Measurements from ENCODE around the gene PTGFRN. TPM values are rescaled to one million over a fixed set of nuclear protein-coding genes. Genes with fewer than 3 reads are reported as not detected.

Gene PTGFRN
- total RNA-seq, 1 donor from 2014 or later, result 31.2 TPM

DNA sequence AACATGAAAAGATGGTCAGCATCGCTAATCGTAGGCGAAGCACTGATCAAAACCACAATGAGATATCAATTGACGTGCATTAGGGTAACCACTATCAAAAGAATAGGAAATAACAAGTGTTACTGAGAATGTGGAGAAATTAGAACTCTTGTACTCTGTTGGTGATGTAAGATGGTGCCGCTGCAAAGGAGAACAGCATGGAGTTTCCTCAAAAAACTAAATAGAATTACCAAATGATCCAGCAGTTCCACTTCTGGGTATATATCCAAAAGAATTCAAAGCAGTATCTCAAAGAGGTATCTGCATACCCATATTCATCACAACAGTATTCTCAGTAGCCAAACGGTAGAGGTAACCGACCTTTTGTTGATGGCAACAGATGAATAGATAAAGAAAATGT is 83.6 kb downstream of the PTGFRN start:
- Histone ChIP-seq H3K27me3 (no peaks in the 10 kb centered on the region), H3K36me3 (no peaks in the 10 kb centered on the region), H3K9me3 (no peaks in the 10 kb centered on the region), H3K4me3 (no peak overlapping the region), H3K4me1 (no peaks in the 10 kb centered on the region), H3K27ac (no peak overlapping the region)
- TF ChIP-seq, protein P1, sequence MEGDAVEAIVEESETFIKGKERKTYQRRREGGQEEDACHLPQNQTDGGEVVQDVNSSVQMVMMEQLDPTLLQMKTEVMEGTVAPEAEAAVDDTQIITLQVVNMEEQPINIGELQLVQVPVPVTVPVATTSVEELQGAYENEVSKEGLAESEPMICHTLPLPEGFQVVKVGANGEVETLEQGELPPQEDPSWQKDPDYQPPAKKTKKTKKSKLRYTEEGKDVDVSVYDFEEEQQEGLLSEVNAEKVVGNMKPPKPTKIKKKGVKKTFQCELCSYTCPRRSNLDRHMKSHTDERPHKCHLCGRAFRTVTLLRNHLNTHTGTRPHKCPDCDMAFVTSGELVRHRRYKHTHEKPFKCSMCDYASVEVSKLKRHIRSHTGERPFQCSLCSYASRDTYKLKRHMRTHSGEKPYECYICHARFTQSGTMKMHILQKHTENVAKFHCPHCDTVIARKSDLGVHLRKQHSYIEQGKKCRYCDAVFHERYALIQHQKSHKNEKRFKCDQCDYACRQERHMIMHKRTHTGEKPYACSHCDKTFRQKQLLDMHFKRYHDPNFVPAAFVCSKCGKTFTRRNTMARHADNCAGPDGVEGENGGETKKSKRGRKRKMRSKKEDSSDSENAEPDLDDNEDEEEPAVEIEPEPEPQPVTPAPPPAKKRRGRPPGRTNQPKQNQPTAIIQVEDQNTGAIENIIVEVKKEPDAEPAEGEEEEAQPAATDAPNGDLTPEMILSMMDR (IDR thresholded peaks at IDR 0.05), result no peak
- ATAC-seq (peak; percentile 26), DNase-seq (no peak)
- intact Hi-C loops (cut with DNase I), result no loop called here

DNA sequence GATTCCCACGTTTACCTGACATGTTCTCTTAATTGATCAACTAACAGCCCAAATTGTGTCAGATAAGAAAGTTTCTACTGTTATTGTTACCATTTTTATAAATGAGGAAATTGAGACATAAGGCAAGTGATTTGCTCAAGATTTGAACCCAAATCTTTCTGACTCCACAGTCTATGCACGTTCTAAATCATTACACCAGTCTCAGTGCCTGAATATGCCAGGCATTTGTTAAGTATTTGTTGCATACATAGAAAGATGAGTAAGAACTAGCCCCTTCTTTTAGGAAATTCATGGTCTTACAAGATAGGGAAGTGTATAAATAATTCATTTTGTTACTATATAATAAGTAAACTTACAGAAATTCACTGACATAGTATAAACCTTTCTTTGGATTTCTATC is 84.7 kb downstream of the PTGFRN start:
- Histone ChIP-seq H3K4me1 (no peaks in the 10 kb centered on the region), H3K27ac (no peak overlapping the region), H3K4me3 (no peak overlapping the region), H3K9me3 (no peaks in the 10 kb centered on the region), H3K36me3 (no peaks in the 10 kb centered on the region), H3K27me3 (no peaks in the 10 kb centered on the region)
- TF ChIP-seq, protein P1 (IDR thresholded peaks at IDR 0.05), result no peak
- intact Hi-C loops (cut with DNase I), result no loop called here
- ATAC-seq (no peak), DNase-seq (no peak)

DNA sequence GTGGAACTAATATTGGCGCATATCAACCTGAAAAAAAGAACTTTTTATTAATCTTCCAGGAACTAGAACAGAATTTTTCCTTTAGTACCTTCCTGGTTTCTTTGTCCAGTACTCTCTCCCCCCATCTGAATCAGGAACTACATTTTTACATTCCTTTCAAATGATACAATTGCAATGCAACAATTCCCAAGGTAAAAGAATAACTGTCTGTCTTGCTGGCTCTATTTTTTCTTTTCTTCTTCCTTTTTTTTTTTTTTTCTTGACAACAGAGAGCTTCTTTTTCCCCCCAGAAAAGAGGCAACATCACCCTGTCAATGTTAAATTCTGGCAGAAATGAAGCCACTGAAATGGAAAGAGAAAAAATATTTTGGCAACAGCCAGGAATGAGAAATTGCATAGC is 87.3 kb downstream of the PTGFRN start:
- TF ChIP-seq, protein P1 (IDR thresholded peaks at IDR 0.05), result no peak
- DNase-seq (no peak), ATAC-seq (no peak)
- Histone ChIP-seq H3K27ac (no peak overlapping the region), H3K4me1 (no peaks in the 10 kb centered on the region), H3K27me3 (no peaks in the 10 kb centered on the region), H3K4me3 (no peak overlapping the region), H3K9me3 (no peaks in the 10 kb centered on the region), H3K36me3 (no peaks in the 10 kb centered on the region)
- intact Hi-C loops (cut with DNase I), result no loop called here

DNA sequence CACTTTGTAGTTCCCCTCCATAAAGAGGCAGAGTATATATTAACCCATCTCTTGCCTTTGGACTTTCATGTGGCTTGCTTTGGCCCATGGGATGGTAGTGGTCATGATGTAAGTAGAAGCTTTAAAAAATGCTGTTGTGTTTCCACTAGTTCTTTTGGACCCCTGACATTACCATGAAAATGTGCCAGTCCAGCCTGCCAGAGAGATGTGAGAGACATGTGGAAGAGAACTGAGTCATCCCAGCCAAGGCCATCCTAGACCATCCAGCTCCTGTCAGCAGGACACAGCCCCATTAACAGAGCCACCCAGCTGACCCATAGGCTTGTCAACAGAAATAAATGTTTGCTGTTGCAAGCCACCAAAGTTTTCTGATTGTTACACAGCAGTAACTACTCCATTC is 87.9 kb downstream of the PTGFRN start:
- H3K27ac ChIP-seq, result no peak overlapping the region
- H3K4me1 ChIP-seq, result no peaks in the 10 kb centered on the region
- H3K27me3 ChIP-seq, result no peaks in the 10 kb centered on the region
- H3K9me3 ChIP-seq, result no peaks in the 10 kb centered on the region
- ATAC-seq (no peak), DNase-seq (no peak)
- TF ChIP-seq, protein P1 (IDR thresholded peaks at IDR 0.05), result no peak
- H3K4me3 ChIP-seq, result no peak overlapping the region
- intact Hi-C loops (cut with DNase I), result no loop called here
- no peaks in the 10 kb centered on the region for H3K36me3 ChIP-seq

DNA sequence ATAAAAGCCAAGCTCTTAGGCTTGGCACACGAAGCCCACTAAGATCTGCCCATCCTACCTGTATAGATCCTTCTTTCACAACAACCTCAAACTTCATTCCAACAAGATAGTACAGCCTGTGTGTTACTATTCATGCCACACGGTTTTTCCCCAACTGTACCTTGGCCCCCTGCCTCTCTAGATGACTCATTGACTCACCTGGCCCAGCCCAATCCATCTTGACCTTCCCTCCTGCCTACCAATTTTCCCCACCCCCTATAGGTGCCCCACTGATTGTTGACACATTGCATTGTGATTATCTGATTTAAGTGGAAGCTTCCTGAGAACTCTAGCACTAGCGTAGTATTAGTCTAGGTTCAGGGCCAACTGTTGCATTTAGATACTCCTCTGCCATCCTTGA is 89.9 kb downstream of the PTGFRN start:
- no peak for DNase-seq
- H3K27ac ChIP-seq, result no peak overlapping the region
- TF ChIP-seq, protein P1 (IDR thresholded peaks at IDR 0.05), result no peak
- no peak overlapping the region for H3K4me3 ChIP-seq
- intact Hi-C loops (cut with DNase I), result no loop called here
- H3K36me3 ChIP-seq, result no peaks in the 10 kb centered on the region
- H3K27me3 ChIP-seq, result no peaks in the 10 kb centered on the region
- ATAC-seq, result no peak
- H3K4me1 ChIP-seq, result no peaks in the 10 kb centered on the region
- no peaks in the 10 kb centered on the region for H3K9me3 ChIP-seq

DNA sequence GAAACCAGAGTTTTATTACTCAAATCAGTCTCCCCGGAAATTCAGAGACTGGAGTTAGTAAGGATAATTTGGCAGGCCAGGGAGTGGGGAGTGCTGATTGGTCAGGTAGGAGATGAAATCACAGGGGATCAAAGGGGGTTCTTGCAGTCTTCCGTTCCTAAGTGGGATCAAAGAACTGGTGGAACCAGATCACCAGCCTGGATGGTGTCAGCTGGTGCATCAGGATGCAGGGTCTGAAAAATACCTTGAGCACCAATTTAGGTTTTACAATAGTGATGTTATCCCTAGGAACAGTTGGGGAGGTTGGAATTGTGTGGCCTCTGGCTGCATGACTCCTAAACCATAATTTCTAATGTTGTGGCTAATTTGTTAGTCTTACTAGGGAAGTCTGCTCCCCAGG is 90.4 kb downstream of the PTGFRN start:
- DNase-seq, result no peak
- intact Hi-C loops (cut with DNase I), result no loop called here

More for the DNA sequence above, 90.4 kb downstream of the PTGFRN start:
- no peaks in the 10 kb centered on the region for H3K27me3 ChIP-seq
- H3K27ac ChIP-seq, result no peak overlapping the region
- no peak overlapping the region for H3K4me3 ChIP-seq
- no peaks in the 10 kb centered on the region for H3K4me1 ChIP-seq
- H3K36me3 ChIP-seq, result no peaks in the 10 kb centered on the region
- no peaks in the 10 kb centered on the region for H3K9me3 ChIP-seq
- ATAC-seq, result no peak
- TF ChIP-seq, protein P1 (IDR thresholded peaks at IDR 0.05), result no peak
